Ovary (tissue), 3 donors: ENCODE data around the gene GABRR2.

ENCODE experiments used
- EP300 ChIP-seq: sonication (generic); formaldehyde crosslinking; IDR thresholded peaks from one replicate; pipeline ENCODE4 v1.6.1; 2017; ENCODE audit warnings: antibody characterized with exemption
- POLR2A ChIP-seq: fragments of 450-650 bp; IDR thresholded peaks from one replicate; pipeline ENCODE4 v1.6.1; 2017; ENCODE audit warnings: antibody characterized with exemption, mild to moderate bottlenecking, moderate library complexity
- TF ChIP-seq, protein P1 (sequence below), 3 donors: fragments of 450-650 bp in 2 of 3; fragments of 200-600 bp in 1 of 3; IDR thresholded peaks; one replicate each; pipeline versions ENCODE4 v1.5.1 to v1.8.0; 2016 to 2022; ENCODE audit warnings: antibody characterized with exemption in 3 of 3, mild to moderate bottlenecking in 1 of 3
- donor health status: DM: no; HTN: no; CAD: no.

GRCh38 chr6:89317067-89317466 lies 2.0 kb upstream of the GABRR2 start:
- TF ChIP-seq, protein P1, sequence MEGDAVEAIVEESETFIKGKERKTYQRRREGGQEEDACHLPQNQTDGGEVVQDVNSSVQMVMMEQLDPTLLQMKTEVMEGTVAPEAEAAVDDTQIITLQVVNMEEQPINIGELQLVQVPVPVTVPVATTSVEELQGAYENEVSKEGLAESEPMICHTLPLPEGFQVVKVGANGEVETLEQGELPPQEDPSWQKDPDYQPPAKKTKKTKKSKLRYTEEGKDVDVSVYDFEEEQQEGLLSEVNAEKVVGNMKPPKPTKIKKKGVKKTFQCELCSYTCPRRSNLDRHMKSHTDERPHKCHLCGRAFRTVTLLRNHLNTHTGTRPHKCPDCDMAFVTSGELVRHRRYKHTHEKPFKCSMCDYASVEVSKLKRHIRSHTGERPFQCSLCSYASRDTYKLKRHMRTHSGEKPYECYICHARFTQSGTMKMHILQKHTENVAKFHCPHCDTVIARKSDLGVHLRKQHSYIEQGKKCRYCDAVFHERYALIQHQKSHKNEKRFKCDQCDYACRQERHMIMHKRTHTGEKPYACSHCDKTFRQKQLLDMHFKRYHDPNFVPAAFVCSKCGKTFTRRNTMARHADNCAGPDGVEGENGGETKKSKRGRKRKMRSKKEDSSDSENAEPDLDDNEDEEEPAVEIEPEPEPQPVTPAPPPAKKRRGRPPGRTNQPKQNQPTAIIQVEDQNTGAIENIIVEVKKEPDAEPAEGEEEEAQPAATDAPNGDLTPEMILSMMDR (IDR thresholded peaks at IDR 0.05) = no peak
- TF ChIP-seq POLR2A = no peak
- no peak for TF ChIP-seq EP300
